GM12878 (cell line): ENCODE measurements around the gene SLX4. TPM values are rescaled to one million over a fixed set of nuclear protein-coding genes. Genes with fewer than 3 reads are reported as not detected.

ENCODE experiments used
- ATAC-seq: fragments of 200-7000 bp; cut with Tn5 transposase; 3 replicates; pipeline ENCODE4 v1.9.1; 2020; ENCODE audit warnings: mild to moderate bottlenecking, moderate library complexity
- BruUV-seq: library from RNA; stranded (reverse); fragments of 400-500 nt; replicated peaks from 2 replicates; lab custom pipeline; 2021; lab: Mats Ljungman, UMichigan
- CTCF ChIA-PET: fragments of 300-600 bp; sonication (Branson Sonifier 250); formaldehyde crosslinking; extraction: SDS; loops from one replicate; lab custom pipeline; 2021; ENCODE audit warnings: inconsistent platforms; lab: Yijun Ruan, JAX
- POLR2A ChIA-PET: fragments of 350-600 bp; formaldehyde crosslinking; extraction: SDS; loops from one replicate; lab custom pipeline; 2021; ENCODE audit warnings: inconsistent platforms; lab: Charles Lee
- RAD21 ChIA-PET: fragments of 300-600 bp; sonication (Branson Sonifier 250); formaldehyde crosslinking; loops from one replicate; lab custom pipeline; 2023; ENCODE audit warnings: antibody characterized with exemption; ENCODE audit not compliant: unreplicated experiment; lab: Charles Lee
- SMC1A ChIA-PET: fragments of 300-600 bp; sonication (Branson Sonifier 250); formaldehyde crosslinking; loops from one replicate; lab custom pipeline; 2023; ENCODE audit not compliant: unreplicated experiment, uncharacterized antibody; lab: Charles Lee
- DNase-seq: peaks from one replicate; pipeline ENCODE4 v3.0.0-alpha.2; 2011; ENCODE audit warnings: low read depth, low spot score
- FAIRE-seq: peaks from 3 replicates; lab custom pipeline; 2011; peaks lifted over from hg19 to GRCh38; lab: Jason Lieb, UNC
- H2AFZ ChIP-seq: 2 replicates; pipeline ENCODE4 v1.6.0; 2011; ENCODE audit warnings: low read depth, low read length, control low read depth; ENCODE audit not compliant: control insufficient read depth
- H3K27ac ChIP-seq: 2 replicates; pipeline ENCODE4 v1.5.1; 2011; ENCODE audit warnings: control low read depth; ENCODE audit not compliant: control insufficient read depth, insufficient read depth
- H3K27me3 ChIP-seq, 2 experiments: replicated peaks in 1 of 2; 2 replicates each; pipeline versions ENCODE4 v1.6.0 to v1.6.1; 2011; ENCODE audit warnings: low read length in 1 of 2; ENCODE audit not compliant: control insufficient read depth in 2 of 2, insufficient read depth in 2 of 2
- H3K36me3 ChIP-seq, 2 experiments: 2 replicates each; pipeline ENCODE4 v1.5.1; 2011; ENCODE audit warnings: low read length in 1 of 2; ENCODE audit not compliant: control insufficient read depth in 2 of 2, insufficient read depth in 2 of 2
- H3K4me1 ChIP-seq: 2 replicates; pipeline ENCODE4 v1.6.1; 2011; ENCODE audit warnings: mild to moderate bottlenecking, low read length, moderate library complexity, mixed read lengths; ENCODE audit not compliant: control insufficient read depth, insufficient read depth
- H3K4me2 ChIP-seq: 2 replicates; pipeline ENCODE4 v1.6.0; 2011; ENCODE audit warnings: control low read depth; ENCODE audit not compliant: control insufficient read depth, insufficient read depth
- H3K4me3 ChIP-seq: fragments of 200-600 bp; sonication (generic); 2 replicates; pipeline ENCODE4 v1.5.1; 2016
- H3K79me2 ChIP-seq: 2 replicates; pipeline ENCODE4 v1.6.0; 2011; ENCODE audit warnings: low read length; ENCODE audit not compliant: control insufficient read depth, insufficient read depth
- H3K9ac ChIP-seq: 2 replicates; pipeline ENCODE4 v1.8.0; 2011; ENCODE audit warnings: low read length, control low read depth, mixed read lengths; ENCODE audit not compliant: control insufficient read depth, insufficient read depth
- H3K9me3 ChIP-seq: replicated peaks from 3 replicates; pipeline ENCODE4 v1.5.1; 2011; ENCODE audit warnings: mild to moderate bottlenecking, low read length; ENCODE audit not compliant: control insufficient read depth, insufficient read depth
- H4K20me1 ChIP-seq: 2 replicates; pipeline ENCODE4 v1.6.0; 2011; ENCODE audit not compliant: control insufficient read depth, insufficient read depth
- CBX5 ChIP-seq: sonication (generic); IDR thresholded peaks from 2 replicates; pipeline ENCODE4 v1.6.1; 2016; ENCODE audit warnings: low read depth, moderate library complexity, mild to moderate bottlenecking, inconsistent platforms
- EED ChIP-seq: sonication (generic); IDR thresholded peaks from 2 replicates; pipeline ENCODE4 v1.6.1; 2016; ENCODE audit warnings: antibody characterized with exemption, low read depth
- ESRRA ChIP-seq: IDR thresholded peaks from 2 replicates; pipeline ENCODE4 v1.6.1; 2012; ENCODE audit warnings: mild to moderate bottlenecking, low read length, improper control_type of control experiment
- KDM1A ChIP-seq: fragments of 200-600 bp; sonication (generic); IDR thresholded peaks from 2 replicates; pipeline ENCODE4 v1.6.1; 2016; ENCODE audit warnings: borderline replicate concordance
- PML ChIP-seq: IDR thresholded peaks from 2 replicates; pipeline ENCODE4 v1.6.1; 2012; ENCODE audit warnings: low read length, inconsistent platforms
- POLR2A ChIP-seq: IDR thresholded peaks from 2 replicates; pipeline ENCODE4 v1.6.1; 2011; ENCODE audit warnings: low read depth, mild to moderate bottlenecking, low read length
- RELA ChIP-seq: fragments of 450-650 bp; IDR thresholded peaks from 2 replicates; pipeline ENCODE4 v1.8.0; 2014; ENCODE audit warnings: borderline replicate concordance; ENCODE audit not compliant: partially characterized antibody
- SP1 ChIP-seq: IDR thresholded peaks from one replicate; pipeline ENCODE4 v1.6.1; 2011; ENCODE audit warnings: low read depth, low read length
- SPI1 ChIP-seq: IDR thresholded peaks from 2 replicates; pipeline ENCODE4 v1.6.1; 2011; ENCODE audit warnings: low read depth, mild to moderate bottlenecking, low read length, moderate library complexity, borderline replicate concordance; ENCODE audit not compliant: insufficient read depth
- TARDBP ChIP-seq: IDR thresholded peaks from 2 replicates; pipeline ENCODE4 v1.6.1; 2016; ENCODE audit warnings: borderline replicate concordance
- USF1 ChIP-seq: IDR thresholded peaks from 2 replicates; pipeline ENCODE4 v1.6.1; 2011; ENCODE audit warnings: borderline replicate concordance, low read depth, mild to moderate bottlenecking, moderate library complexity, mixed read lengths, low read length; ENCODE audit not compliant: insufficient read depth; ENCODE audit errors: extremely low read length
- ZNF217 ChIP-seq: fragments of 450-650 bp; IDR thresholded peaks from 2 replicates; pipeline ENCODE4 v1.6.1; 2017; ENCODE audit warnings: antibody characterized with exemption, mild to moderate bottlenecking
- ZNF384 ChIP-seq: IDR thresholded peaks from 2 replicates; pipeline ENCODE4 v1.6.1; 2012; ENCODE audit warnings: low read depth, mild to moderate bottlenecking, low read length, improper control_type of control experiment, borderline replicate concordance
- WGBS: methylation state at CpG from one replicate; pipeline ENCODE4 v1.1.6; 2016; ENCODE audit warnings: low lambda C conversion rate; ENCODE audit not compliant: insufficient replicate concordance, insufficient coverage; ENCODE audit errors: missing lambda C conversion rate; 5-methylcytosine and 5-hydroxymethylcytosine counted together
- in situ Hi-C: fragments of 300-500 bp; cut with MboI; formaldehyde crosslinking; loops from 9 replicates; pipeline ENCODE4 v1.14.3; 2018; ENCODE audit warnings: mixed read lengths
- intact Hi-C: fragments of 100-400 bp; cut with micrococcal nuclease; formaldehyde crosslinking; loops from one replicate; pipeline ENCODE4 v1.14.2; 2022; ENCODE audit not compliant: unreplicated experiment
- polyA plus RNA-seq, 11 experiments: library from polyadenylated mRNA; depleted of rRNA in 4 of 11; unstranded in 6 of 11; stranded (reverse) in 5 of 11; fragments of >200 nt; fragmentation: Nextera tagmentation in 4 of 11; fragmentation: Illumina TruSeq in 1 of 11; extraction: Ambion mirVana in 4 of 11; extraction: Trizol in 1 of 11; gene quantifications; 1 replicate in 1 of 11; 2 replicates in 10 of 11; pipeline versions ENCODE4 v1.2.1 to v1.2.3, GENCODE V29; 2011 to 2016; ENCODE audit warnings: inconsistent platforms in 2 of 11, missing spikeins in 2 of 11, low read depth in 1 of 11
- total RNA-seq, 4 experiments: library from RNA; depleted of rRNA in 3 of 4; stranded (reverse); fragments of >200 nt in 3 of 4; fragmentation: Illumina TruSeq in 1 of 4; extraction: Trizol in 1 of 4; gene quantifications; 2 replicates each; pipeline versions ENCODE4 v1.2.1 to v1.2.3, GENCODE V29; 2013 to 2021
- TF ChIP-seq, protein P1 (sequence below): fragments of 450-650 bp; IDR thresholded peaks from 2 replicates; pipeline ENCODE4 v1.6.1; 2017; ENCODE audit warnings: mild to moderate bottlenecking, moderate library complexity
- TF ChIP-seq, protein P2 (sequence below): fragments of 450-650 bp; IDR thresholded peaks from 2 replicates; pipeline ENCODE4 v1.6.1; 2017; ENCODE audit warnings: mild to moderate bottlenecking, moderate library complexity

The SLX4 gene
- total and polyA plus RNA-seq, 10 of the 15 experiments (the other 5 are each of a cell fraction or from before 2014, with no cell fraction given), result 0.18 to 12.3 (median 4.8) TPM

GRCh38 chr16:3652373-3653195 is 41.2 kb upstream of the SLX4 start:
- FAIRE-seq, result no peak
- no peak for DNase-seq
- Histone ChIP-seq H3K27me3 (no peaks in the 10 kb centered on the region), H3K4me3 (no peak overlapping the region), H3K27ac (no peak overlapping the region), H3K4me2 (no peak overlapping the region), H3K9ac (no peak overlapping the region), H3K9me3 (no peaks in the 10 kb centered on the region), H2AFZ (no peak overlapping the region), H3K36me3 (peaks cover 13 to 24% of the 10 kb centered on the region in 2 experiments; a peak in 3 of 4 replicates), H4K20me1 (no peaks in the 10 kb centered on the region), H3K4me1 (no peaks in the 10 kb centered on the region), H3K79me2 (no peaks in the 10 kb centered on the region)
- SMC1A ChIA-PET, result no interaction called here
- 97% methylated on average over 14 of the region's 14 CpGs for WGBS
- intact Hi-C loops (no loop called here), in situ Hi-C loops (no loop called here)
- no peak for TF ChIP-seq USF1
- no peak for TF ChIP-seq SP1
- TF ChIP-seq TARDBP, result no peak
- no peak for TF ChIP-seq RELA
- no peak for TF ChIP-seq CBX5
- TF ChIP-seq PML, result no peak
- TF ChIP-seq, protein P1, sequence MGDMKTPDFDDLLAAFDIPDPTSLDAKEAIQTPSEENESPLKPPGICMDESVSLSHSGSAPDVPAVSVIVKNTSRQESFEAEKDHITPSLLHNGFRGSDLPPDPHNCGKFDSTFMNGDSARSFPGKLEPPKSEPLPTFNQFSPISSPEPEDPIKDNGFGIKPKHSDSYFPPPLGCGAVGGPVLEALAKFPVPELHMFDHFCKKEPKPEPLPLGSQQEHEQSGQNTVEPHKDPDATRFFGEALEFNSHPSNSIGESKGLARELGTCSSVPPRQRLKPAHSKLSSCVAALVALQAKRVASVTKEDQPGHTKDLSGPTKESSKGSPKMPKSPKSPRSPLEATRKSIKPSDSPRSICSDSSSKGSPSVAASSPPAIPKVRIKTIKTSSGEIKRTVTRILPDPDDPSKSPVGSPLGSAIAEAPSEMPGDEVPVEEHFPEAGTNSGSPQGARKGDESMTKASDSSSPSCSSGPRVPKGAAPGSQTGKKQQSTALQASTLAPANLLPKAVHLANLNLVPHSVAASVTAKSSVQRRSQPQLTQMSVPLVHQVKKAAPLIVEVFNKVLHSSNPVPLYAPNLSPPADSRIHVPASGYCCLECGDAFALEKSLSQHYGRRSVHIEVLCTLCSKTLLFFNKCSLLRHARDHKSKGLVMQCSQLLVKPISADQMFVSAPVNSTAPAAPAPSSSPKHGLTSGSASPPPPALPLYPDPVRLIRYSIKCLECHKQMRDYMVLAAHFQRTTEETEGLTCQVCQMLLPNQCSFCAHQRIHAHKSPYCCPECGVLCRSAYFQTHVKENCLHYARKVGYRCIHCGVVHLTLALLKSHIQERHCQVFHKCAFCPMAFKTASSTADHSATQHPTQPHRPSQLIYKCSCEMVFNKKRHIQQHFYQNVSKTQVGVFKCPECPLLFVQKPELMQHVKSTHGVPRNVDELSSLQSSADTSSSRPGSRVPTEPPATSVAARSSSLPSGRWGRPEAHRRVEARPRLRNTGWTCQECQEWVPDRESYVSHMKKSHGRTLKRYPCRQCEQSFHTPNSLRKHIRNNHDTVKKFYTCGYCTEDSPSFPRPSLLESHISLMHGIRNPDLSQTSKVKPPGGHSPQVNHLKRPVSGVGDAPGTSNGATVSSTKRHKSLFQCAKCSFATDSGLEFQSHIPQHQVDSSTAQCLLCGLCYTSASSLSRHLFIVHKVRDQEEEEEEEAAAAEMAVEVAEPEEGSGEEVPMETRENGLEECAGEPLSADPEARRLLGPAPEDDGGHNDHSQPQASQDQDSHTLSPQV, result no peak
- no peak for TF ChIP-seq KDM1A
- TF ChIP-seq ESRRA, result no peak
- TF ChIP-seq, protein P2, sequence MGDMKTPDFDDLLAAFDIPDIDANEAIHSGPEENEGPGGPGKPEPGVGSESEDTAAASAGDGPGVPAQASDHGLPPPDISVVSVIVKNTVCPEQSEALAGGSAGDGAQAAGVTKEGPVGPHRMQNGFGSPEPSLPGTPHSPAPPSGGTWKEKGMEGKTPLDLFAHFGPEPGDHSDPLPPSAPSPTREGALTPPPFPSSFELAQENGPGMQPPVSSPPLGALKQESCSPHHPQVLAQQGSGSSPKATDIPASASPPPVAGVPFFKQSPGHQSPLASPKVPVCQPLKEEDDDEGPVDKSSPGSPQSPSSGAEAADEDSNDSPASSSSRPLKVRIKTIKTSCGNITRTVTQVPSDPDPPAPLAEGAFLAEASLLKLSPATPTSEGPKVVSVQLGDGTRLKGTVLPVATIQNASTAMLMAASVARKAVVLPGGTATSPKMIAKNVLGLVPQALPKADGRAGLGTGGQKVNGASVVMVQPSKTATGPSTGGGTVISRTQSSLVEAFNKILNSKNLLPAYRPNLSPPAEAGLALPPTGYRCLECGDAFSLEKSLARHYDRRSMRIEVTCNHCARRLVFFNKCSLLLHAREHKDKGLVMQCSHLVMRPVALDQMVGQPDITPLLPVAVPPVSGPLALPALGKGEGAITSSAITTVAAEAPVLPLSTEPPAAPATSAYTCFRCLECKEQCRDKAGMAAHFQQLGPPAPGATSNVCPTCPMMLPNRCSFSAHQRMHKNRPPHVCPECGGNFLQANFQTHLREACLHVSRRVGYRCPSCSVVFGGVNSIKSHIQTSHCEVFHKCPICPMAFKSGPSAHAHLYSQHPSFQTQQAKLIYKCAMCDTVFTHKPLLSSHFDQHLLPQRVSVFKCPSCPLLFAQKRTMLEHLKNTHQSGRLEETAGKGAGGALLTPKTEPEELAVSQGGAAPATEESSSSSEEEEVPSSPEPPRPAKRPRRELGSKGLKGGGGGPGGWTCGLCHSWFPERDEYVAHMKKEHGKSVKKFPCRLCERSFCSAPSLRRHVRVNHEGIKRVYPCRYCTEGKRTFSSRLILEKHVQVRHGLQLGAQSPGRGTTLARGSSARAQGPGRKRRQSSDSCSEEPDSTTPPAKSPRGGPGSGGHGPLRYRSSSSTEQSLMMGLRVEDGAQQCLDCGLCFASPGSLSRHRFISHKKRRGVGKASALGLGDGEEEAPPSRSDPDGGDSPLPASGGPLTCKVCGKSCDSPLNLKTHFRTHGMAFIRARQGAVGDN, result no peak
- TF ChIP-seq ZNF217, result no peak
- TF ChIP-seq ZNF384, result no peak
- TF ChIP-seq SPI1, result no peak
- TF ChIP-seq EED, result no peak
- TF ChIP-seq POLR2A, result no peak
- no TSS peak for BruUV-seq
- CTCF ChIA-PET, result no interaction called here
- RAD21 ChIA-PET, result no interaction called here
- ATAC-seq, result no peak
- POLR2A ChIA-PET, result no interaction called here
